GM19351 (cell line): ENCODE results near the gene ARFGAP3.
"Not testable (repeated sequence)": the region's sequence is repeated elsewhere in the genome, so short reads cannot be mapped to it uniquely, and the experiment has no call there.

ENCODE experiments used
- ATAC-seq: cut with Tn5 transposase; IDR thresholded peaks from one replicate; pipeline ENCODE4 v1.9.1; 2021; ENCODE audit warnings: mild to moderate bottlenecking, moderate library complexity; ENCODE audit not compliant: unreplicated experiment

ARFGAP3 gene

GRCh38 chr22:42770941-42771647, 86.0 kb downstream of the ARFGAP3 start:
- no peak for ATAC-seq

GRCh38 chr22:42770448-42770726, 86.7 kb downstream of the ARFGAP3 start:
- no peak for ATAC-seq

DNA sequence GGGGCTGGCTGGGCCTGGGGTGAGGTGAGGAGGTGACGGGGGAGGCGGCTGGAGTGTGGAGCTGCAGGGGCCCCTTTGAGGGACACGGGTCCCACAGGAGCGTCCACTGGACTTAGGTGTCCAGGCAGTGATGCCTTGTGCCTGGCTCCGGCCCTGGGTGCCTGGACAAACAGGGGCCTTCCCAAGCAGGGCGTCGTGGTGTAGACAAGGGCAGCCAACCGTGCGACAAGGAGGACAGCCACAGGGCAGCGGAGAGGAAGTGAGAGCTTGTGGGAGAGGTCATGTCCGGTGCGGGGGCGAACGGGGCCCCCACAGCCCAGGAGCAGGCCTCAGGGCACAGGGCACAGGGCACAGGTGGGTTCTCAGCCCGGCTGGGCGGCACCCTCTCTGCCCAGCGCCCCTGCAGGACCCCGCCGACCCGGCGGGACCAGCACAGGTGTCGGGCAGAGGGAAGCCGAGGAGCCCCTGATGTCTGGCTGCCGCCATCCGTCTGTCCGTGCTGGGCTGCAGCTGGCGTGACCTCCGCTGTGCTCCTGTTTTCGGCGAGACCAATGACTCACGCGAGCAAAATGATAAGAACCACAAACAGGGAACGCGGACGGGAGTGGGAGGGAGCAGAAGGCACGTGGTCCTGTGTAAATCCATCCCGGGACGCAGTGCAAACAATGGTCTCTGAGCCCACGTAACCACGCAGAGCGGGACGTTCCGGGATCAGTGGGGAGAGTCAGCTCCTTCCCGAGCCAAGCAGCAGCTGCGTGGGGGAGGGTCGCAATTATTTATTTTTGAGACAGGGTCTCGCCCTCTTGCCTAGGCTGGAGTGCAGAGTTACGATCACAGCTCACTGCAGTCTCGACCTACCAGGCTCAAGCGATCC, 87.3 kb downstream of the ARFGAP3 start:
- peak; percentile 88 for ATAC-seq

DNA sequence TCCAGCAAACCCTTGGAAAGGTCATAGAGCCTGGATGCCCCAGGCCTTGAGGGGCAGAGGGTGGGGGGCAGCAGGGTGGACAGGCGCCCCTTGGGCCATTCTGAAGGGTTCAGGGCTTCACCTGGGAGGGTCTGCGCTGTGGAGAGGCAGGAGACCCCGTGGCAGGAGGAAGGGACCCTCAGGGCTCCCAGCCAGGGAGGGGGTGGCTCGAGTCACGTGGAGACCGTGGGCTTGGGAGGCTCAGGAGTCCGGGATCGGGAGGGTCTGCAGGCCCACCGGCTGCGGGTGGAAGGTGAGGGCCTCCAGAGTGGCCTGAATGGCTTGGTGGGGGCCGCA, 87.9 kb downstream of the ARFGAP3 start:
- ATAC-seq = no peak

DNA sequence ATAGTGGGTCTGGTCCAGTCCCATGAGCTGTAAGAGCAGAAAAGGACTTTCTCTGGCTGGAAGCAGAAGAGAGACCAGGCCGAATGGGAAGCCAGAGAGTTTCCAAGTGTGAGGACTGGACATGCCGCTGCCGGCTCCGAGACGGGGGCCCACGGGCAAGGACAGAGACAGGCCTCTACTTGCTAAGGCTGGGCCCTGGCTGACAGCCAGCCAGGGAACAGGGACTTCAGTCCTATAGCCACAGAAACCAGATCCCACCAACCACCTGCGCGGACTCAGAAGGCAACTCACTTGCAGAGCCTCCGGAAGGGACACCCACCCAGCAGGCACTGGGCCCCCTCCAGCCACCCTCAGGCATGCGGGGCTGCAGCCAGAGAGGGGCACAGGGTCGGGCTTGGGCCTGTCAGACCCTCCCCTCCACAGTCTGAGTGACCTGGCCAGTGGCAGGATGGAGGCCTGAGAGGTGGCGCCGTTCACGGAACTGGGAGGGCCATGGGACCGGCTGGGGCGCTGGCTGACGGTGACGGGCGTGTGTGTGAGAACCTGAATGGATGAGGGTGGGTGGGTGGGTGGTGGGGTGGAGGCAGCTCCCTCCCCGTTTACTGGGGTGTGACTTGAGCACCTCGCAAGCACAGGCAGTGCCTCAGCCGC, 88.6 kb downstream of the ARFGAP3 start:
- ATAC-seq = no peak

DNA sequence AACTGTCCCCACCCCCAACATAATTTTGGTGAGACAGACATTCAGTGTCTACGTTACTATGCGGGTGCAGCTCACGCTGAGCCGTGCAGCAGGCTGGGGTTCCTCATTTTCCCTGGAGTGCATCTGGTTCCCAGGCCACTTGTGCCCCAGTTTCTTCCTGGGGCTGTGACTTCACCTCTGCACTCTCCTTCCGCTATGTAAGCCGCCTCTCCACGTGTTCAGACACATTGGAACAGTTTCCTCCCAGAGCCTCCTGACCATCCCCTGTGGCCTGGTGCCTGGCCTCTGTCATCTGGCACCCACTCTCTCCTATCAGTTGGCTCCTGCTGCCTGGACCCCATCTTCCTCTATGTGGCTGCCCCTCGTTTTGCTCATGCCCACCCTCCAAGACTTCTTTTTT, 90.2 kb downstream of the ARFGAP3 start:
- no peak for ATAC-seq

- ATAC-seq = no peak
These were observed 92.1 kb downstream of the ARFGAP3 start for GRCh38 chr22:42764895-42765363.

- ATAC-seq = no peak
These were observed 93.0 kb downstream of the ARFGAP3 start for GRCh38 chr22:42763965-42764480.

DNA sequence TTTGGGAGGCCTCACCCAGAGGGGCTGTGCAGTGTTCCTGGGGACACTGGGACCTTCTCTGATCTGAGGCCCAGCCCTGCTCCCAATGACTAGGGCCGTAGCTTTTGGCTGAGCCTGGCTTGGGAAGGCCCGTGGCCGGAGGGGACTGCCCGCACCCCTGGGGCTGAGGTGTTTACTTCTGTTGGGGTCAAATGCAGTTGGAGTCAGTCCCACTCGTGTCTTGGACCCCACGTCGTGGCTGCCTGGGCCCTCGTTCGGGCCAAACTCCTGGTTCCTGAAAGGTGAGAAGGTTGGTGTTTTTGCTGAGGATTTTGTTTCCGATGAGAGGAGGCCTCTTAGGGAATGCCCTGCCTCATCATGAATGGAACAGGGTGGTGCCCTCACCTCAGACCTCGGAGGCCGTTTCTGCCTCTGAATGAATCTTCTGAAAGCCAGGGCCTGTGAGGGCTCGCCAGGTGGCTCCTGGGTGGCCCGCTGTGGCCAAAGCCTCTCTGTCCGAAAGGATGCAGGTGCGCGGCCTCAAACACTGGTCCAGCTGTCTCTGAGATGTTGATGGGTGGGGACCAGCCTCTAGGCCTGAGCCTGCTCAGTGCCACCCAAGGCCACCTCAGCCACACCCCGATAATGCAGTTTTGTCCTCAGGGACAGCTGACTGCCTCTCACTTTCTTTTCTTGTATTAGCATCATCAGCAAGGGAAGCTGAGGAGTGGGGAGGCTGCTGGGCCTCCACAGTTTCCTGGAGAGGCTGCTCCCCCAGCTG, 96.1 kb downstream of the ARFGAP3 start:
- ATAC-seq = no peak

DNA sequence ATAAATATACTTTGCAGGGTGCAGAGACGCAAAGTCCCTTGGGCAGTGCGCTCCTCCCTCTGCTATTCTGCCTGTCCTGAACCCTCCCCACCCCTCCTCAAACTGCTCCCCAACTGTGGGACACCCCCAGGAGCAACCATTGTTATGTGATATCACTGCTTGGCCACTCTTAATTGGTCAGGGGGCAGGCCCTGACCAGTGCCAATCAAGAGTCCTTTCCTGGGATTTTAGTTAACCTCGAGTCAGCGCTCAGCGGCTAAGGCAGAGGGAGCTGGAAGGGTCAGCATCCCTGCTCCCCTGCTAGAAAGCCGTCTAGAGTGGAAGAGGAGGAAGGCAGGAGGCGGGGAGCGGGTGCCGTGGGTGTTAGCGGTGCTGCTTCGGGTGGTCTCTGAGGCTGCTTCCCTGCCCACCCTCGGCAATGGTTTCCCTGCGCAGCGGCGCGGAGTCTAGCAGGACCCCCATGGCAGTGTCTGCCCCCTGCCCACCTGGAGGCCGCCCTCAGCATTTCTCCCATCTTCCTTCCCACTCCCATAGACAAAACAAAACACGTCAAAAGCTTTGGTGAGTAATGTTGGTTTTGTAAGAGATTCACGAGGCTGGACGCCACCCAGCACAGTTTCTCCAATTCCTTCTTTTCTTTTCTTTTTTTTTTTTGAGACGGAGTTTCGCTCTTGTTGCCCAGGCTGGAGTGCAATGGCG, 98.0 kb downstream of the ARFGAP3 start:
- no peak for ATAC-seq

GRCh38 chr22:42755553-42755952, 101.5 kb downstream of the ARFGAP3 start:
- not testable (repeated sequence) for ATAC-seq

DNA sequence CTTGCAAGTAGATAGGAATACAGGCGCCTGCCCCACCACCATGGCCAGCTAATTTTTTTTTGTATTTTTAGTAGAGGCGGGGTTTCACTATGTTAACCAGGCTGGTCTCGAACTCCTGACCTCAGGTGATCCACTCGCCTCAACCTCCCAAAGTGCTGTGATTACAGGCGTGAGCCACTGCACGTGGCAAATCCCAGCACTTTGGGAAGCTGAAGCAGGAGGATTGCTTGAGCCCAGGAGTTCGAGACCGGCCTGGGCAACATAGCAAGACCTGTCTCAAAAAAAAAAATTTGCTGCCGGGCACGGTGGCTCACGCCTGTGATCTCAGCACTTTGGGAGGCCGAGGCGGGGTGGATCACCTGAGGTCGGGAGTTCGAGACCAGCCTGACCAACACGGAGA, 102.0 kb downstream of the ARFGAP3 start:
- not testable (repeated sequence) for ATAC-seq

GRCh38 chr22:42754658-42755057, 102.4 kb downstream of the ARFGAP3 start:
- ATAC-seq = no peak

GRCh38 chr22:42752912-42753311, 104.2 kb downstream of the ARFGAP3 start:
- no peak for ATAC-seq

GRCh38 chr22:42752230-42752746, 104.8 kb downstream of the ARFGAP3 start:
- no peak for ATAC-seq

- not testable (repeated sequence) for ATAC-seq
These were observed 106.7 kb downstream of the ARFGAP3 start for GRCh38 chr22:42750421-42750820.

- no peak for ATAC-seq
These were observed 109.2 kb downstream of the ARFGAP3 start for GRCh38 chr22:42747701-42748513.
